Measurements from ENCODE around the gene ZNF423.
"Not testable (repeated sequence)": the region's sequence is repeated elsewhere in the genome, so short reads cannot be mapped to it uniquely, and the experiment has no call there.

The ZNF423 gene

DNA sequence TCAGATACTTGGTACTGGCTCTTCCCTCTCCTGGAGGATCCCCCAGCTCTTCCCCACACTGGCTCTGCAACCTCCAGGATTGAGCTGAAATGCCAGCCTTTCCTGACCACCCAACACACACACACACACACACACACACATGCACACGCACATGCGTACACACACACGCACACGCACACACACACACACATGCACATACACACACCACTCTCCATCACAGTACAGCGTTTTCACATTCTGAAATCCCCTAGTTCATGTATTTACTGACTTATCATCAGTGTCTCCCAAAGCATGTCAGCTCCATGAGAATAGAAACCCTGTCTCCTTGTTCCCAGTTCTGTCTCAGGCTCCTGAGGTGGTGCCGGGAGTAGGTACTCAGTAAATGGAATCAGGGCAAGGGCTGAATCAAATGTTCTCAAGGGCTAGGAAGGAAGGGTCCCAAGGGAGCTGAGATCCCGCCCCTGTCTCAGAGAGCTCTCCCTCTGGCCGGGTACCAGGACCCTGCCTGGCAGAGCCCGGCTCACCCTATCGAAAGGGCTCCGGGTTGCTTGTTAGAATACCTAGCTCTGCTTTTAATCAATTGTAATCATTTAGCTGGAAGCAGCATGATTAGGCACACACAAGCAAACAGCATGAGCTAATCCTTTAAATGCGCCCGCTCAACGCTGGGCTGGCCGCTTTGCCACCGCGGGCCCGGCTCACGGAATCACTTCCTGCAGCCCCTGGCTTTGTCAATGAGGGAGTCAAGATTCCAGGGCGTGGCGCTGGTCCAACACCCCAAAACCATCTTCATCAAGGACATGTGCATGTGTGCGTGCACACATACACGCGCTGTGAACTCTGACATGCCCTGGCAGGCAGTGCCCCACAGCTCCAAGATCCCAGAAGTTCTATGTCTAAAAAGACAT lies 341.6 kb downstream of the ZNF423 start:
- H3K4me1 ChIP-seq: no peaks in the 10 kb centered on the region
- no peaks in the 10 kb centered on the region for H3K9me3 ChIP-seq
- DNase-seq: no peak
- intact Hi-C loops (cut with DNase I; ENCODE audit: low total_unique reads): no loop called here
- H3K27me3 ChIP-seq: no peaks in the 10 kb centered on the region
- H3K4me3 ChIP-seq: no peak overlapping the region
- no peaks in the 10 kb centered on the region for H3K36me3 ChIP-seq
- TF ChIP-seq, protein P1, sequence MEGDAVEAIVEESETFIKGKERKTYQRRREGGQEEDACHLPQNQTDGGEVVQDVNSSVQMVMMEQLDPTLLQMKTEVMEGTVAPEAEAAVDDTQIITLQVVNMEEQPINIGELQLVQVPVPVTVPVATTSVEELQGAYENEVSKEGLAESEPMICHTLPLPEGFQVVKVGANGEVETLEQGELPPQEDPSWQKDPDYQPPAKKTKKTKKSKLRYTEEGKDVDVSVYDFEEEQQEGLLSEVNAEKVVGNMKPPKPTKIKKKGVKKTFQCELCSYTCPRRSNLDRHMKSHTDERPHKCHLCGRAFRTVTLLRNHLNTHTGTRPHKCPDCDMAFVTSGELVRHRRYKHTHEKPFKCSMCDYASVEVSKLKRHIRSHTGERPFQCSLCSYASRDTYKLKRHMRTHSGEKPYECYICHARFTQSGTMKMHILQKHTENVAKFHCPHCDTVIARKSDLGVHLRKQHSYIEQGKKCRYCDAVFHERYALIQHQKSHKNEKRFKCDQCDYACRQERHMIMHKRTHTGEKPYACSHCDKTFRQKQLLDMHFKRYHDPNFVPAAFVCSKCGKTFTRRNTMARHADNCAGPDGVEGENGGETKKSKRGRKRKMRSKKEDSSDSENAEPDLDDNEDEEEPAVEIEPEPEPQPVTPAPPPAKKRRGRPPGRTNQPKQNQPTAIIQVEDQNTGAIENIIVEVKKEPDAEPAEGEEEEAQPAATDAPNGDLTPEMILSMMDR (IDR thresholded peaks at IDR 0.05): no peak
- H3K27ac ChIP-seq: no peak overlapping the region

DNA sequence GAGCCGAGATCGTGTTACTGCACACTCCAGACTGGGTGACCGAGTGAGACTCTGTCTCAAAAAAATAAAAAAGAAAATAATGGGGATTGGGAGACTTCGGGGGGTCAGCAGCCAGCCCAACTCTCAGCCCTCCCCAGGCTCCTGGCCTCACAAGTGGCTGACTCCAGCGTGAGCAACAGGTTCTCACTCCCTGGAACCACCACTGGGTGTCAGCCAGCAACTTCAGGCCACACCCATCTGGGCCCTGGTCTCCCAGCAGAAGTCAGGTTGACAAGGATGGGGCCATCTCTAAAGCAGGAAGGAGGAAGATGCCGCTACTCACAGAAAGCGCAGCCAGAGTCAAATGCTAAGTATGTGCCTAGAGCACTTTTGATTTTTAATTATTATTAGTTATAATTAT lies 342.9 kb downstream of the ZNF423 start:
- Histone ChIP-seq H3K27ac (no peak overlapping the region), H3K36me3 (no peaks in the 10 kb centered on the region)

DNA sequence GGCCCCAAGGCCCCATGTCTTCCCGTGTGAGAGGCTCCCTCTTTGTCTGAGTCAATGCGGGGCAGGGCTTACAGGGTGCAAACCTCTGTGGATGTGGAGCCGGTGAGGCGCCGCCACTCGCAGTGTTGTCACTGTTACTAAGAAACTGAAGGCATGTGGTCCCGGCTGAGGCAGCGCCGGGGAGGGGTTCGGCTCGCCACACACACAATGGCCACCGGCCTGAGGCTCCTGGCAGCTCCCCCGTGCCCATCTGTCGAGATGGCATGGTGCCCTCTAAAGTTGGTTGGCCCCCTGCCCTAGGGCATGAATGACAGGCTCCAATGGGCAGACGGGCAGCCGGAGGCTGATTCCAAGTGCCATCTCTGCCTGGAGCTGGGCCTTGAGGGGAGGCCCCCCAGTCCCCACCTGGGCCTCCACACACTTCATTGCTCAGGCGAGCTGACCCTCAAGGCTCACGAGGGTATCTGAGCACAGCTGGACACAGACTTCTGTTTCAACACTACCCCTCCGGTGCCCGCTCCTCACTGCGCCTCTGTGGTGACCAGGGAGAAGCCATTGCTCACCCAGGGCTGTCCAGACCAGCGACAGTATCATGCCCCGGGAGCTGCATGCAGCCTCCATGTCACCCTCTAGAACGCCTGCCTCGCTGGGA lies 345.1 kb downstream of the ZNF423 start:
- H3K27me3 ChIP-seq: no peaks in the 10 kb centered on the region
- no peak overlapping the region for H3K27ac ChIP-seq
- no peaks in the 10 kb centered on the region for H3K4me1 ChIP-seq
- H3K9me3 ChIP-seq: no peaks in the 10 kb centered on the region
- H3K36me3 ChIP-seq: no peaks in the 10 kb centered on the region
- intact Hi-C loops (cut with DNase I; ENCODE audit: low total_unique reads): no loop called here
- no peak for DNase-seq
- TF ChIP-seq, protein P1 (IDR thresholded peaks at IDR 0.05): no peak
- H3K4me3 ChIP-seq: no peak overlapping the region

More for the DNA sequence above, 342.9 kb downstream of the ZNF423 start:
- Histone ChIP-seq H3K9me3 (no peaks in the 10 kb centered on the region), H3K4me3 (no peak overlapping the region), H3K27me3 (no peaks in the 10 kb centered on the region), H3K4me1 (no peaks in the 10 kb centered on the region)
- intact Hi-C loops (cut with DNase I; ENCODE audit: low total_unique reads): no loop called here
- TF ChIP-seq, protein P1 (IDR thresholded peaks at IDR 0.05): no peak
- DNase-seq: no peak

DNA sequence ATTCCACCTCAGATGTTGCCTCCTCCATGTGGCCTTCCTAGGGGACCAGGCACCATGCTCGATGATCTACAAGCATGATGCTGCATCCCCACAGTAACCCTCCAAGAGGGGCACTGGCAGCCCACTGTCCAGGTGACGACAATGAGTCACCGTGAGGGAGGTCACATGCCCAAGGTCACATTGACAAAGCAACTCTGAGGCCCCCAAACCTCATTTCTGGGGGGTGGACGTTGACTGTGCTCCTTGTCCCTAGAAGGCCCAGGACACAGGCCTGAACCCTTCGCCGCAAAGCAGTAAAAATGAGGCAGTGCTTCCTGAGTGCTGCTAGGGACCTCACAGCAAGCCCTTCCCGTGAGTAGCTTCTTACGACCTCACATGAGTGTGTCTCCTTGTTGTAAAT lies 345.8 kb downstream of the ZNF423 start:
- TF ChIP-seq, protein P1 (IDR thresholded peaks at IDR 0.05): no peak
- intact Hi-C loops (cut with DNase I; ENCODE audit: low total_unique reads): no loop called here
- no peak for DNase-seq
- no peaks in the 10 kb centered on the region for H3K27me3 ChIP-seq
- no peak overlapping the region for H3K4me3 ChIP-seq
- no peaks in the 10 kb centered on the region for H3K36me3 ChIP-seq
- H3K27ac ChIP-seq: no peak overlapping the region
- H3K9me3 ChIP-seq: no peaks in the 10 kb centered on the region
- no peaks in the 10 kb centered on the region for H3K4me1 ChIP-seq

DNA sequence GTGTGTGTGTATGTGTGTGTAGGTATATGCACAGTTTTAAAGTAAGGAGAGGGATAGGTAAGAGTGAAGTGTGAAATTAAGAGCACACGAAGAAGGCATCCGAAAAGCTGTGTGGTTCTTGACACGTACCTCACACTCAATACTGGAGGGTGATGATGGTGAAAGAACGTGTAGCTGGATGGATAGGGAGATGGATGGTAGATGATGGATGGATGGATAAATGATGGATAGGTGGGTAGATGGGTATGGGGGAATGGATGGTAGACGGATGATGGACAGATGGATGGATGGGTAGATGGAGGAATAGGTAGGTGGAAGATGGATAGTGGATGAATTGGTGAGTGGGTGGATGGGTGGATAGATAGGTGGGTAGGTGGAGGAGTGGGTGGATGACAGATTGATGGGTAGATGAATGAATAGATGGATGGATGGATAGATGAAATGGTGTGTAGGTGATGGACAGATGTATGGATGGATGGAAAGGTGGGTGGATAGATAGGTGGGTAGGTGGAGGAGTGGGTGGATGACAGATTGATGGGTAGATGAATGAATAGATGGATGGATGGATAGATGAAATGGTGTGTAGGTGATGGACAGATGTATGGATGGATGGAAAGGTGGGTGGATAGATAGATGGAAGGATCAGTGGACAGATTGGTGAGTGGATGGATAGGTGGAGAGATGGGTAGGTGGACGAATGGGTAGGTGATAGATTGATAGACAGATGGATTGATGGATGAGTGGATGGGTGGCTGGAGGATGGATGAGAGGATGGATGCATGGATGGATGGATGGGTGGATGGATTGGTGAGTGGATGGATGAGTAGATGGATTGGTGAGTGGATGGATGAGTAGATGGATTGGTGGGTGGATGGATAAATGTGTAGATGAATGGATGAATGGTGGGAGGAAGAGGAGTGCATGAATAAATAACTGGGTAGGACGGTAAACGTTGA lies 349.6 kb downstream of the ZNF423 start:
- H3K36me3 ChIP-seq; H3K4me3 ChIP-seq; H3K4me1 ChIP-seq; intact Hi-C loops (cut with DNase I; ENCODE audit: low total_unique reads); H3K27ac ChIP-seq; DNase-seq; H3K27me3 ChIP-seq; H3K9me3 ChIP-seq: not testable (repeated sequence)

All from tibial artery (tissue), 4 donors.